HG03520 (cell line): ENCODE data around the gene CRYBG2.
"Not testable (repeated sequence)": the region's sequence is repeated elsewhere in the genome, so short reads cannot be mapped to it uniquely, and the experiment has no call there.

Experiments
- ATAC-seq: cut with Tn5 transposase; IDR thresholded peaks from one replicate; pipeline ENCODE4 v1.9.1; 2021; ENCODE audit warnings: mild to moderate bottlenecking, moderate library complexity; ENCODE audit not compliant: unreplicated experiment

Gene CRYBG2, protein sequence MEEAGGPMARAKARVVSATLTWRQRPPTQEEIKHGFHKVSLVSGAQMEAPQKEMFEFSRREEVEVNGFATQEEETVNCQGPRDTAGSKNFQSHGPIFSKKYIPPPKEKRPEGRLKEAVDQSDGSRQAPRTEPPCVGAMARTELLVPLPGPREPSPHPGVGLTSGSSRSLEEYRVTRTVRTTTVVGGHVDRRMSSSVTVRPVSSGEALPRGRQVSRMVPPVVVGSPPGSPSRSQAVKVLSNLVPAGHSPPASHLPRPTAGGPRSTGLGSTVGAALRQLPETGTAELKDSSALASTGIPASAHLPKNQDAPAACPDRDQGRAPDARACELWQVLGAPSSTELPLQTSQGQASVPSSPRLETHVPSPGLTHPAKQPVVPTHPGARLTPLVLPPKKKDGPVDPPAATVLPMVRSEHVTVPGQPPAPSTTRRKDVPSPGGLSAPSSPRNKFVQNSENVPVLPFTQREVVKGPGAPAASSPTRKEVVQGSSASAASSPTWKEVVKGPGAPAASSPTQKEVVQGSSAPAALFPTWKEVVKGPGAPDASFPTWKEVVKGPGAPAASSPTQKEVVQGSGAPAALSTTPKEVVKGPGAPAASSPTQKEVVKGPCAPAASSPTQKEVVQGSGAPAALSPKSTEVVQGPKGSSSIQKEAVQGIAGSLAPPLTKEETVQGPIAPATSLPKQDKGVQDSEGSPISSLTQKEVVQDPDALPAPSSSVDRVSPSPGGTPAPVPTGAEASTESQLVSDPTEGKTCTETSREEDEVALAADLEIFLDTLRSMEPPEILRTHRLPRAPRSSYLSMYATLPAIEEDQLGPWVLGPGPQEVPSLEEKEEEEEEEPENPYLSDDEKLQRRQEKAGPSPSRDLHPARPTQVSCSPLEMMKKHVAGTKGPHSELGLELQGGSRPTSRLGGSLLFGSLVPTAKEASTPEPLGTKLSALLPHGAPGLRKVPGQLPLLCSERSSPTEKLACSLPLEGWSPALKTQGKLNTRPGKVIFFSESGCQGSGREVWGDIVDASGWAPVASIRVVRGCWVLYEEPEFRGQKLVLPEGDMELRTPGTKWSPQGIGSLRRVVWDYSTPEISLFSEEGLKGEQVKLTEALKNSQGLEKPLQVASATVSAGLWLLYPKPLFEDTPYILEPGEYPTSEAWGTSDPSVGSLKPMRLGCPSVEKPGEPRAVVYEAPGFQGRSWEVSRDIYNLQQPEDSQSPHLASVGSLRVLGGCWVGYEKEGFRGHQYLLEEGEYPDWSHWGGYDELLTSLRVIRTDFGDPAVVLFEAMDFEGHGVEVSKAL (N-terminal part only)

DNA sequence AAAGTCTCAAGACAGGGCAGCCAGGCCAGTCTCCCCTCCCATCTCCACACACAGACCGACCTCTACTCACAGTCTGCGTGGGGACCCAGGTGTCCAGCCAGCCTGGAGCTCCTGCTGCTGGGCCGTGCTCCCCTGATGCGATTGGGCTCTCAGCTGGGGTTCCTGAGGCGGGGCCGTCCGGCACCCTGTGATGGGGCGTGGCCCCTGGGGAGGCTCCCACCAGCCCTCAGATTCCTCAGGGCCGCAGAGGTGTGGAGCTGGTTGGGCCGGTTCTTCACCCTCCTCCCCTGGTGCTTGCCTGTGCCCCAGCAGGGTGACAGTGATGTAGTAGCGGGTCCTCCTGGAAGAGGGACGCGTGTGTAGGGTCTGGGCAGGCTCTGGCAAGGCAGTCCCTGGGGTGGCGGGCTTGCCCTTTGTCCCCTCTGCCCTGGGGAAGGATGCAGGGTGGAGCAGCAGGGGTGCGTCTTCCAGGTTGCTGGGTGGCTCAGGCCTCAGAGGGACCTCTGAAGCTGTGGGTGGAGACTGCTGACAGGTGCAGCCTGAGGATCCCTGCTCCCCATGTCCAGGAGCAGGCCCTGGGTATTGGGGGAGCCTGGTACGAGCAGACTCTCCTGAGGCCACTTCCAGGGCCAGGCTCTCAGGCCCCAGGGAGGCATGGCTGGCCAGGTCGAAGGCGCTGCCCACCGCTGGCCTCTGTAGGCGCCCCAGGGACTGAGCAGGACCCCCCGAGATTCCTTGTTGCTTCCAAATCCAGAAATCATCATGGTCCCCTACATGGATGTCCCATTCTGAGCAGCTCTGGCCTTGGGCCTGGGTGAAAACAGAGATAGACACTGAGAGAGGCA lies at the start of gene CRYBG2:
Gene CRYBG2, minus strand, starts transcription at position 155 of the 845 bp plus-strand sequence. CDS start 7,473 bp downstream, outside the sequence.
- ATAC-seq, result no peak

GRCh38 chr1:26403656-26404055 lies 49.7 kb upstream of the CRYBG2 start:
- ATAC-seq, result no peak

GRCh38 chr1:26401891-26402290 lies 48.0 kb upstream of the CRYBG2 start:
- ATAC-seq, result no peak

DNA sequence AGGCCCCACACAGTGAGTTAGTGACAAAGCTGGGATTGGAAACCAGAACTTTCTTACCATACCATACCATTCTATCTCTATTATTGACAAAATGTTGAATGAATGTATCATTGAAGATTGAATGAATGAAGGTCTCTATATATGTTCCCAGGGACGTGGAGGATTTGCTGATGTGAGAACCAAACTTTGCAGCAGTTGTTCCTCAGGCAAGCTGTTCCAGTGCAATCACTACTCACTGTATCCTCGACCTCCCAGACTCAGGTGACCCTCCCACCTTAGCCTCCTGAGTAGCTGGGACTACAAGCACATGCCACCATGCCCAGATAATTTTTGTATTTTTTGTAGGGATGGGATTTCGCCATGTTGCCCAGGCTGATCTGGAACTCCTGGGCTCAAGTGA lies 45.1 kb upstream of the CRYBG2 start:
- ATAC-seq, result no peak

- ATAC-seq, result no peak
Observed at GRCh38 chr1:26395754-26396153, 41.8 kb upstream of the CRYBG2 start.

DNA sequence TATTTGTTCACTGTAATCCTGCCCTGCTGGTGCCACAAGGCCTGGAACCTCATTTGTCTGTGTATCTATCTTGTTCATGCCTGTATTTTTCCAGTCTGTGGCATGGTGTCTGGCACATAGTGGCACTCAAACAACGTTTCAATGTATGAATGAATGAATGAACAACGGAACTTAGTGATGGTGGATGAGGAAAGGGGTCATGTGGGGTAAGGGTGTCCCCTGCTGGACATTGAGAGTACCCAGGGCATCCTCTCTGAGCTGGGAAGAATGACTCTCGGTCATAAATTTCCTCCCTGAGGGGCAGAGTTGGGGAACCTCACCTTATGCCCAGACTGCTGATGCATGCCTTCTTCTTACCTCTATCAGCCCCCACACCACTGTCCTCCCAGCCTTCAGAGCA lies 37.5 kb upstream of the CRYBG2 start:
- no peak for ATAC-seq

- ATAC-seq, result no peak
Observed at GRCh38 chr1:26389604-26390247, 35.8 kb upstream of the CRYBG2 start.

DNA sequence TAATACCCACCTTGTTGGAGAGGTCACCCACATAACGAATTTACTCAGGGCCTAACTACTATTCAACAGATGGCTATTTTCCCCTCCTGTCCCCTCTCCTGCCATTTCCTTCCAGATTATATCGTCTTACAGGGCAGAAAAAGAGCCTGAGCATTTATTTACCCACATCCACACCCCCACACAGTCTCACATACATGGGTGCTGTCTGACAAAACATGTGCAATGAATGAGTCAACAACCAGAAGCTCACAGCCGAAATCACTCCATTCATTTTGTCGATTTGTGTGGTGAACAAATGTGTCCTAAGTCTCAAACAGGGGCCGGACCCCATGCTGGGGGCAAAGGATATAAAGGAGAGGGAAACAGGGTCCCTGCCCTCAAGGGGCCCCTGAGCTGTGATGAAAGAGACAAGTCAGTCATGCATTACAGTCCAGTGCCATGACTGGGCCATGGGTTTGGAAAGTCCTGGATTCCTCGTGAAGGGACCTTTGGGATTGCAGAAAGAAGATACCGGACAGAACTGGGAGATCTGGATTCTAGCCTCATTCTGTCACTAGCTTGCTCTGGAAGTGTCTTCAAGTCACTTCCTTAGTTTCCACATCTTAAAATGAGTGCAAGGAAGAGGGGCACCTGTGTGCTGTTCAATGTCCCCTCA lies 35.0 kb upstream of the CRYBG2 start:
- no peak for ATAC-seq

GRCh38 chr1:26387447-26387846 lies 33.5 kb upstream of the CRYBG2 start:
- ATAC-seq, result no peak

DNA sequence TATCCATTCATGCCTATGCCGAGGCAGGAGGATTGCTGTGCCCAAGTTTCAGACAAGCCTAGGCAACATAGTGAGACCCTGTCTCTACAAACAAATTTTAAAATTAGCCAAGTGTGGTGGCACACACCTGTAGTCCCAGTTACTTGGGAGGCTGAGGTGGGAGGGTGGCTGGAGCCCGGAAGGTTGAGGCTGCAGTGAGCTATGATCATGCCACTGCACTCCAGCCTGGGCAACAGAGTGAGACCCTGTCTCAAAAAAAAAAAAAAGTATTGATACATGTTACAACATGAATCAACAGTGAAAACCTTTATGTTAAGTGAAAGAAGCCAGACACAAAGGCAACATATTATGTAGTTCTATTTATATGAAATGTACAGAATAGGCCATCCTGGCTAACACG lies 31.1 kb upstream of the CRYBG2 start:
- not testable (repeated sequence) for ATAC-seq

- no peak for ATAC-seq
Observed at GRCh38 chr1:26384076-26384475, 30.1 kb upstream of the CRYBG2 start.

DNA sequence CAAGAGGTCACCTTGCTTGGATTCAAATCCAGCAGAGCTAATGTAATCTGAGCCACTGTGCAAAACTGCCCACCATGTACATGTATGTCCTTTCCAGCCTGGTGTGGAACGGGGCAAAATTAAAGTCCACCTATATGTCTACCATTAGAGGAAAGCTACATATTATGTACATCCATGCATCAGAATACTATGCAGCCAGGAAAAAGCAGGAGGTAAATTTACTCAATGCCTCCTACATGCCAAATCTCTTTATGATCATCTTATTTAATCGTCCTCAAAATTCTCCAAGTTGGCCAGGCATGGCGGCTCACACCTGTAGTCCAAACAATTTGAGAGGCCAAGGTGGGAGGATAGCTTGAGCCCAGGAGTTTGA lies 24.9 kb upstream of the CRYBG2 start:
- ATAC-seq, result no peak

GRCh38 chr1:26378088-26378878 lies 24.4 kb upstream of the CRYBG2 start:
- peak; percentile 63 for ATAC-seq

DNA sequence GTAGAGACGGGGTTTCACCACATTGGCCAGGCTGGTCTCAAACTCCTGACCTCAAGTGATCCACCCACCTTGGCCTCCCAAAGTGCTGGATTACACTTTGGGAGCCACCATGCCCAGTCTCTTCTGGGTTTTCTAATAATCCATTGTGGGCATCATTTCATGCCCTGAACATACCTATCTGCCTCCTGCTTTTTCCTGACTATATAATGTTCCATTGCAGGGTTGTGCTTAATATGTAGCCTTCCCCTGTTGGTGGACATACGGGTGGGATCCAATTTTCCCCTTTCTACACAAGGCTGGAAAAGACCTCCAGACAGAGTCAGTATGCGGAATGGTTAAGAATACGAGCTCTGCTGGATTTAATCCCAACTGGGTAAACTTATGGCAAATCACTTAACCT lies 22.1 kb upstream of the CRYBG2 start:
- no peak for ATAC-seq

- ATAC-seq, result no peak
Observed at GRCh38 chr1:26375081-26375480, 21.2 kb upstream of the CRYBG2 start.

DNA sequence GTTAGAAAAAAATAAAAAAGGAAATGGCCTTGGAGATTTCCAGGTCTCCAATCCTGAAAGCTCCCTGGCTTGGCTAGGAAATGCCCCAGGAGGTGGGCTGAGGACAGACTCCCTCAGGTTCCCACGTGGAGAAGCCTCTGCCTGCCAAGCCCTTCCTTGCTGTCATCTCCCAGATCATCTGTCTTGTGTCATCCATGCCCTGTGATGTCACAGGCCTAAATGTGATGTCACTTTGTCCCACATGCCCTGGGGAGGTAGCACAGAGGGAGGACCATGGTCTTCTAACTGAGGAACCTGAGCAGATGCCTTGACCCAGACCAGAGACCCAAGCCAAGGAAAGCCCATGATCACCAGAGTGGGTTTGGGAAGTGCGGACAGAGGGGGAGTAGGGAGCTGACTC lies 20.4 kb upstream of the CRYBG2 start:
- ATAC-seq, result not testable (repeated sequence)

- ATAC-seq, result no peak
Observed at GRCh38 chr1:26373789-26374188, 19.9 kb upstream of the CRYBG2 start.

DNA sequence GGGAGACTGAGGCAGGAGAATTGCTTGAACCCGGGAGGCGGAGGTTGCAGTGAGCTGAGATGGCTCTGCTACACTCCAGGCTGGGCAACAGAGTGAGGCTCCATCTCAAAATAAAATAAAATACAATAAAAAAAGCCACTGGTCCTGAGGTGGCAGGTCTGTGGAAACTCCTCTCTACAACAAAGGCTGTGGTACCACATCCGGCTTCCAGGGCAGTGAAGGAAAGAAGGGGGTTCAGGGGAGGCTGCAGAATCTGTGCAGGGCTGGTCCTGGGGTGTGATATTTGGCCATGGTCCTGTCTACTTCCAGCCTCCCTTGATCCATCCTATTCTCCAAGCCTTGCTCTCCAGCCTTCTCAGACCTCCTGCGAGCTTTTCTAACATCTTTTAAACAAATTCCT lies 19.4 kb upstream of the CRYBG2 start:
- ATAC-seq, result no peak
